ENCODE results near the gene LPAR2.

The LPAR2 gene

GRCh38 chr19:19584356-19584755 is 43.7 kb downstream of the LPAR2 start:
- Histone ChIP-seq H4K20me1 (ENCODE audit: insufficient read depth, low read length) (no peaks in the 10 kb centered on the region), H3K4me2 (ENCODE audit: low read length) (no peak overlapping the region), H3K9me2 (ENCODE audit: low read depth, low read length) (no peaks in the 10 kb centered on the region), H3K9me3 (ENCODE audit: low read length) (no peaks in the 10 kb centered on the region), H3K36me3 (ENCODE audit: insufficient read depth, low read length) (no peaks in the 10 kb centered on the region), H3K79me2 (ENCODE audit: insufficient read depth, low read length) (no peaks in the 10 kb centered on the region), H2AFZ (ENCODE audit: low read length) (no peak overlapping the region), H3K27me3 (ENCODE audit: insufficient read depth, low read length) (no peaks in the 10 kb centered on the region), H3K9ac (ENCODE audit: low read length) (no peak overlapping the region), H3F3A (ENCODE audit: insufficient read depth, low read length) (no peaks in the 10 kb centered on the region), H3K27ac (ENCODE audit: low read depth, low read length, poor library complexity, severe bottlenecking) (no peak overlapping the region), H3K4me1 (ENCODE audit: insufficient read depth, low read length, severe bottlenecking) (no peaks in the 10 kb centered on the region), H3K4me3 (ENCODE audit: low read depth, low read length, poor library complexity, severe bottlenecking) (no peak overlapping the region)
- TF ChIP-seq, protein P1, sequence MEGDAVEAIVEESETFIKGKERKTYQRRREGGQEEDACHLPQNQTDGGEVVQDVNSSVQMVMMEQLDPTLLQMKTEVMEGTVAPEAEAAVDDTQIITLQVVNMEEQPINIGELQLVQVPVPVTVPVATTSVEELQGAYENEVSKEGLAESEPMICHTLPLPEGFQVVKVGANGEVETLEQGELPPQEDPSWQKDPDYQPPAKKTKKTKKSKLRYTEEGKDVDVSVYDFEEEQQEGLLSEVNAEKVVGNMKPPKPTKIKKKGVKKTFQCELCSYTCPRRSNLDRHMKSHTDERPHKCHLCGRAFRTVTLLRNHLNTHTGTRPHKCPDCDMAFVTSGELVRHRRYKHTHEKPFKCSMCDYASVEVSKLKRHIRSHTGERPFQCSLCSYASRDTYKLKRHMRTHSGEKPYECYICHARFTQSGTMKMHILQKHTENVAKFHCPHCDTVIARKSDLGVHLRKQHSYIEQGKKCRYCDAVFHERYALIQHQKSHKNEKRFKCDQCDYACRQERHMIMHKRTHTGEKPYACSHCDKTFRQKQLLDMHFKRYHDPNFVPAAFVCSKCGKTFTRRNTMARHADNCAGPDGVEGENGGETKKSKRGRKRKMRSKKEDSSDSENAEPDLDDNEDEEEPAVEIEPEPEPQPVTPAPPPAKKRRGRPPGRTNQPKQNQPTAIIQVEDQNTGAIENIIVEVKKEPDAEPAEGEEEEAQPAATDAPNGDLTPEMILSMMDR (IDR thresholded peaks at IDR 0.05; ENCODE audit: low read length) = no peak
- no peak for TF ChIP-seq EZH2 (IDR thresholded peaks at IDR 0.05; ENCODE audit: borderline replicate concordance, low read length)

DNA sequence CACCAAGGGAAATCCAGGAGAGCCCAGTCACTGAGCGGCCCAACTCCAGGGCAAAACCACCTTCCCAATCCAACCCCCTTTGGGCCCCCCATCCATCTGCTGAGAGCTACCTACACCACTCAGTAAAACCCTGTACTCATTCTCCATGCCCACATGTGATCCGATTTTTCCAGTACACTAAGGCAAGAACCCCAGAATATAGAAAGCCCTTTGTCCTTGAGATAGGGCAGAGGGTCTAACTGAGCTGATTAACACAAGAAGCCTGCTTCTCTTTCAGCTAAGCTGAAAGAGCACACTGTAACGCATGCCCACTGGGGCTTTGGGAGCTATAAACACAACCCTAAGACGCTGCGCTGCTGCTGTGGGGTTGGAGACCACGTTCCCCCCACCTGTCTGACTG is 45.5 kb downstream of the LPAR2 start:
- Histone ChIP-seq H3K27ac (ENCODE audit: low read depth, low read length, poor library complexity, severe bottlenecking) (no peak overlapping the region), H3K4me1 (ENCODE audit: insufficient read depth, low read length, severe bottlenecking) (no peaks in the 10 kb centered on the region), H3K9me2 (ENCODE audit: low read depth, low read length) (no peaks in the 10 kb centered on the region), H3K36me3 (ENCODE audit: insufficient read depth, low read length) (no peaks in the 10 kb centered on the region), H2AFZ (ENCODE audit: low read length) (no peak overlapping the region), H3K27me3 (ENCODE audit: insufficient read depth, low read length) (no peaks in the 10 kb centered on the region), H3K9me3 (ENCODE audit: low read length) (no peaks in the 10 kb centered on the region), H3K4me3 (ENCODE audit: low read depth, low read length, poor library complexity, severe bottlenecking) (no peak overlapping the region), H3K9ac (ENCODE audit: low read length) (no peak overlapping the region), H4K20me1 (ENCODE audit: insufficient read depth, low read length) (no peaks in the 10 kb centered on the region), H3F3A (ENCODE audit: insufficient read depth, low read length) (no peaks in the 10 kb centered on the region), H3K79me2 (ENCODE audit: insufficient read depth, low read length) (no peaks in the 10 kb centered on the region), H3K4me2 (ENCODE audit: low read length) (no peak overlapping the region)
- no peak for TF ChIP-seq EZH2 (IDR thresholded peaks at IDR 0.05; ENCODE audit: borderline replicate concordance, low read length)
- TF ChIP-seq, protein P1 (IDR thresholded peaks at IDR 0.05; ENCODE audit: low read length) = no peak

GRCh38 chr19:19581391-19581790 is 46.6 kb downstream of the LPAR2 start:
- TF ChIP-seq EZH2 (IDR thresholded peaks at IDR 0.05; ENCODE audit: borderline replicate concordance, low read length) = no peak
- no peak overlapping the region for H3K27ac ChIP-seq (ENCODE audit: low read depth, low read length, poor library complexity, severe bottlenecking)
- H3K9me2 ChIP-seq (ENCODE audit: low read depth, low read length) = no peaks in the 10 kb centered on the region

GRCh38 chr19:19580418-19580817 is 47.6 kb downstream of the LPAR2 start:
- no peaks in the 10 kb centered on the region for H3F3A ChIP-seq (ENCODE audit: insufficient read depth, low read length)
- no peaks in the 10 kb centered on the region for H3K79me2 ChIP-seq (ENCODE audit: insufficient read depth, low read length)
- TF ChIP-seq EZH2 (IDR thresholded peaks at IDR 0.05; ENCODE audit: borderline replicate concordance, low read length) = no peak
- TF ChIP-seq, protein P1 (IDR thresholded peaks at IDR 0.05; ENCODE audit: low read length) = no peak
- H3K27me3 ChIP-seq (ENCODE audit: insufficient read depth, low read length) = no peaks in the 10 kb centered on the region
- no peaks in the 10 kb centered on the region for H3K9me3 ChIP-seq (ENCODE audit: low read length)
- no peak overlapping the region for H3K4me2 ChIP-seq (ENCODE audit: low read length)
- H2AFZ ChIP-seq (ENCODE audit: low read length) = no peak overlapping the region
- no peaks in the 10 kb centered on the region for H3K9me2 ChIP-seq (ENCODE audit: low read depth, low read length)
- H3K9ac ChIP-seq (ENCODE audit: low read length) = no peak overlapping the region
- H3K4me3 ChIP-seq (ENCODE audit: low read depth, low read length, poor library complexity, severe bottlenecking) = no peak overlapping the region
- H3K36me3 ChIP-seq (ENCODE audit: insufficient read depth, low read length) = no peaks in the 10 kb centered on the region
- H3K27ac ChIP-seq (ENCODE audit: low read depth, low read length, poor library complexity, severe bottlenecking) = no peak overlapping the region
- no peaks in the 10 kb centered on the region for H3K4me1 ChIP-seq (ENCODE audit: insufficient read depth, low read length, severe bottlenecking)
- no peaks in the 10 kb centered on the region for H4K20me1 ChIP-seq (ENCODE audit: insufficient read depth, low read length)

More at GRCh38 chr19:19581391-19581790, 46.6 kb downstream of the LPAR2 start:
- no peak overlapping the region for H3K9ac ChIP-seq (ENCODE audit: low read length)
- no peaks in the 10 kb centered on the region for H3K9me3 ChIP-seq (ENCODE audit: low read length)
- no peaks in the 10 kb centered on the region for H3K27me3 ChIP-seq (ENCODE audit: insufficient read depth, low read length)
- no peaks in the 10 kb centered on the region for H3K79me2 ChIP-seq (ENCODE audit: insufficient read depth, low read length)
- no peak overlapping the region for H3K4me2 ChIP-seq (ENCODE audit: low read length)
- H3K36me3 ChIP-seq (ENCODE audit: insufficient read depth, low read length) = no peaks in the 10 kb centered on the region
- H3K4me1 ChIP-seq (ENCODE audit: insufficient read depth, low read length, severe bottlenecking) = no peaks in the 10 kb centered on the region
- H3K4me3 ChIP-seq (ENCODE audit: low read depth, low read length, poor library complexity, severe bottlenecking) = no peak overlapping the region
- no peak overlapping the region for H2AFZ ChIP-seq (ENCODE audit: low read length)
- H4K20me1 ChIP-seq (ENCODE audit: insufficient read depth, low read length) = no peaks in the 10 kb centered on the region
- H3F3A ChIP-seq (ENCODE audit: insufficient read depth, low read length) = no peaks in the 10 kb centered on the region

All from OCI-LY1 (cell line).